GM21576 (cell line): ENCODE data around the gene FAM83B.
"Not testable (repeated sequence)": the region's sequence is repeated elsewhere in the genome, so short reads cannot be mapped to it uniquely, and the experiment has no call there.

Experiments
- ATAC-seq: cut with Tn5 transposase; IDR thresholded peaks from one replicate; pipeline ENCODE4 v1.9.1; 2021; ENCODE audit warnings: mild to moderate bottlenecking, moderate library complexity; ENCODE audit not compliant: unreplicated experiment

Gene FAM83B

DNA sequence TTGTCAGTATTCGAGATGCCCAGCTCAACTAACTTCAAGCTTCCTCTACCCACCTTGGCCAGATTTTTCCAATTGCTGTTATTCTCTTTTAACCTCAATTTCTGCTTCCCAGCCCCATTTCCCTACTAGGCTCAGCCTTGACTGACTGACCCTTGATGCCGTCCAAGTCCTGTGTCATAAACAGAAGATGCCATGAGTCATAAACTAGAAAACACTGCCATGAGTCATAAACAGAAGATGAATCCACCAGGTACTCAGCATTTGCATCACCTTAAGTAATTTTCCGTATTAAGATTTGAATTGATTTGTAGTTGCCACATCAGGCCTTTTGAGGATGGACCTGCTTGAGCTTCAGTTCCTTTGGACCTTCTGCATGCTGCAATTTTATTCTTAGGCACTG lies 123.8 kb downstream of the FAM83B start:
- ATAC-seq, result no peak

DNA sequence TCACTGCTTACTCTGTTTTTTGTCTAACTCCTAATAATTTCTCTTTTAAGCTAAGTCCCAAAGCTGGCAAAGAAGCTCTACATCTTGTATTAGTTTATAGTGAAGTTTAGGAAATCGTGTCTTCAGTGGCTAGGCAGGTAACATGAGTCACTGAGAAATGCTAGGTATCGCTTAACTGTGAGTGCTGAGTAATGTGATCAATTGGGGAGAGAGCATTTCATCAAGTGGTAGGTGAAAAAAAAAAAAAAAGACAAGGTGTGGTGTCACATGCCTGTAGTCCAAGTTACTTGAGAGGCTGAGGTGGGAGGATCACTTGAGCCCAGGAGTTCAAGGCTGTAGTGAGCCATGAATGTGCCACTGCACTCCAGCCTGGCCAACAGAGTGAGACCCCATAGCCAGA lies 125.3 kb downstream of the FAM83B start:
- no peak for ATAC-seq

DNA sequence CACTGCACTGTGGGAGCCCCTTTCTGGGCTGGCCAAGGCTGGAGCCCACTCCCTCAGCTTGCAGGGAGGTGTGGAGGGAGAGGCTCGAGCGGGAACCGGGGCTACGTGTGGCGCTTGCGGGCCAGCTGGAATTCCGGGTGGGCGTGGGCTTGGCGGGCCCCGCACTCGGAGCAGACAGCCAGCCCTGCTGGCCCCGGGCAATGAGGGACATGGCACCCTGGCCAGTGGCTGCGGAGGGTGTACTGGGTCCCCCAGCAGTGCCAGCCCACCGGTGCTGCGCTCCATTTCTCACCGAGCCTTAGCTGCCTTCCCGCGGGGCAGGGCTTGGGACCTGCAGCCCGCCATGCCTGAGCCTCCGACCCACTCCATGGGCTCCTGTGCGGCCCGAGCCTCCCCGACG lies 132.6 kb downstream of the FAM83B start:
- ATAC-seq, result not testable (repeated sequence)

DNA sequence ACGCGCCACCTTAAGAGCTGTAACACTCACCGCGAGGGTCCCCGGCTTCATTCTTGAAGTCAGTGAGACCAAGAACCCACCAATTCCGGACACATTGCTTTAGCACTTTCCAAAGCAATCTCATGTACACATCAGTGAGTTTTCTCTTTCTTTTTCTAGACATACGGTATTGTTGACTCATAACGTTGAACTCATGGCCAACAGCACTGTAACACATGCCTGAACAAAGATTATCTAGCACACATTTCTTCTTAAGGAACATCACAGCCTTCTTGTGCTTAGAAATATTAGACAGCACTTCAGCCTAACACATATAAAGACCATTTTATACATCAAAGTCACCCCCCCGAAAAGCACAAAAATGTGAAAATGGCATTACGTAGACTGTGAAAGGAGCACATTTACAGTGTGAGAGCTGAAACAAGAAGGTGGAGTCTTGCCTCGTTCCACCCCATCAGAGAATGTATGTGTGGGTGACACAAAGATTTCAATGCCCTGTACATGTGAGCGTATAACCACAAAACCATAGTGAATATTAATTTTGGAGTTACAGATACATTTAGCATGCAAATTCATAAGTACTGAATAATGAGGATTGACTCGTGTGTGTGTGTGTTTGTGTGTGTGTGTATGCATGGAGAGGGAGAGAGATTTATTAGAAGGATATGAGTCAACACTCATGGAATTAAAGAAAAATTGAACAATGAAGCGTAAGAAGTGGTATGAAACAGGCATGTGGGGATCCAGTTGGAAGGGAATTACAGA lies 134.1 kb downstream of the FAM83B start:
- no peak for ATAC-seq

DNA sequence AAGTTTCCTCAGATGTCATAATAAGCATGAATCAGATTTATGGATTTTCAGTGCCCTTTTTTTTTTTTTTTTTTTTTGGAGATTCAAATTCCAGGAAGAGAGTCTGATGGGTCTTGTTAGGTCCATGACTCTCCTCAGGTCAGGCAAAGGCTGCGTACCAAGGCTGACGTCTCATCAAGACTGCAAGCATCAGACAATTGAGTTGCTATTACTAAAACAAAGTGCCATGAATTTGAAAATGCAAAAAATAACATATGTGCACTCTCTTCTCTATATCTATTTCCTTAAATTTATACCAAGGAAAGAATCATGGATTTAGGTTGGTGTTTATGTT lies 134.7 kb downstream of the FAM83B start:
- ATAC-seq, result no peak

DNA sequence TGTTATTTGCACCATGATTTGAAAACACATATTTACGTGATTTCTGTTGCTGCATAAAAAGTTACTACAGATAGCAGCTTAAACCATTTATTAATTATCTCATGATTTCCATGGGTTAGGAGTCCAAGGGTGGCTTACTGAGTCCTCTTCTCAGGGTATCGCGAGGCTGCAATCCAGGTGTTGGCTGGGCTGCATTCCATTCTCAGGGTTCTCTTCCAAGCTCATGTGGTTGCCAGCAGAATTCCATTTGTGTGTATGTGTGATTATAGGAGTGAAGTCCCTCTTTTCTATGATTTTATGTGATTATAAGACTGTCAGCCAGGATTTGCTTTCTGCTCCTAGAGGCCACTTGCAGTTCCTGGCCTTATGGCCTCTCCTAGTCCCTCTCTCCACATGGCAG lies 135.1 kb downstream of the FAM83B start:
- no peak for ATAC-seq

DNA sequence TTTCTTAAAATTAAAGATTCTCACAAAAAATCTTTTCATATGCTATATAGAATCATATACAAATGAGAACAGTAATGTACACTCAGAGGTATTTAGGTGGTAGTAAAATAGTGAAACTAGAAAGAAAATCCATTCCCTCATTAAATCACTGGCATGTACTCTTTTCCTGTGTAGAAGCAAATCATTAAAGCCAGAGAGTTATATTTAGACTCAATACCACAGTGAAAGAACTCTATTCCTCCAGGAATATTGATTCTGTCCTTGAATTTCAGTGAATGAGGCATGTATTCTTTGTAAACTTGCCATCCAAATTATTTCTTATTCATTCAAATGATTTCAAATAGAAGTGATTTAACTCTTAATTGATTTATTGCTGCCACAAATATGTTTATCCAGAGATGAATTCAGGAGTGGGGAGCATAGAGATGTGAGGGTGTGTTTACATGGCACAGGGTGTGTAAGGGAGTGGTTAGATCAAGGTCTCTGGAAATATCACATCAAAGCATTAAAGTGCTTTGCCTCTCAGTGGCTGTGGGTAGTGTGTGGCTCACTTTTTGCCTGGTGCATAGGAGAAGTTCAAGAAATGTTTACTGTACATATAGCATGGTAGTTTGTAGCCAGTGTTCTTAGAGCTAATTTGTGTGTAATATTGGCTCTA lies 141.2 kb downstream of the FAM83B start:
- ATAC-seq, result no peak

DNA sequence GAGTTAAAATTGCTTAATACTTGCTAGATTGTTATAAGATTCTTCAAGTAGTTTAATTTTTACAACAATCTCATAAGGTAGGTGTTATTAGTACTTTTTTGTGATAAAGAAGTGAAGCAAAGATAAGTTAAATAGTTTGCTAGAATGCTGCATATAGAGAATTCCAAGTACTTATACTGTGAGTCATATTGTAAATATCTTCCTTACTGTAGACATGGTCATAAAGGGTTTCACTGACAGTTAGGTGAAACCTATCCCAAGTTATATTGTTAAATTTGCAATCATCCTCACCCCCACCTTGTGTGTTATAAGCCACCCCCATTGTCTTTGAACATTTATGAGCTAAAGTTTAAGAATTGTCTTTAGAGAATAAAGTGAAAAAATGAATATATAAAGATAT lies 142.0 kb downstream of the FAM83B start:
- ATAC-seq, result no peak

DNA sequence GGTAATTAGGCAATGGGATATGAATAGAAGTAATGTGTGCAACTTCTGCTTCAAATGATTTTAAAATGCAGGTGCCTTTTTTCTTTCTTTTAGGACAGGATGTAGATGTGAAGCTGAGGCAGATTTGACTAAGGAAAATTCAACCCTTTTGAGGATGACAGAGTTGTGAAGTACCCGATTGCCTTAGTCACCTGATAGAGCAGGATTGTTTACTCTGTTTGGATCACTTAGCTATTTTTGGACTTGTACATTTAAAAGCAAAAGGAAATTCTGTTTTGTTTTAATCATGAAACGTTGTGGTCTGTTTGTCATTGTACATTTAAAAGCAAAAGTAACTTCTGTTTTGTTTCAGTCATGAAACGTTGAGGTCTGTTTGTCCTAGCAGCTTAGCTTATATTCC lies 143.4 kb downstream of the FAM83B start:
- ATAC-seq, result no peak
